GM21528 (cell line): ENCODE data around the gene CYP4F11.
"Not testable (repeated sequence)": the region's sequence is repeated elsewhere in the genome, so short reads cannot be mapped to it uniquely, and the experiment has no call there.

Experiments
- ATAC-seq: cut with Tn5 transposase; IDR thresholded peaks from one replicate; pipeline ENCODE4 v1.9.1; 2021; ENCODE audit warnings: mild to moderate bottlenecking, moderate library complexity; ENCODE audit not compliant: unreplicated experiment, low FRiP score

The CYP4F11 gene

DNA sequence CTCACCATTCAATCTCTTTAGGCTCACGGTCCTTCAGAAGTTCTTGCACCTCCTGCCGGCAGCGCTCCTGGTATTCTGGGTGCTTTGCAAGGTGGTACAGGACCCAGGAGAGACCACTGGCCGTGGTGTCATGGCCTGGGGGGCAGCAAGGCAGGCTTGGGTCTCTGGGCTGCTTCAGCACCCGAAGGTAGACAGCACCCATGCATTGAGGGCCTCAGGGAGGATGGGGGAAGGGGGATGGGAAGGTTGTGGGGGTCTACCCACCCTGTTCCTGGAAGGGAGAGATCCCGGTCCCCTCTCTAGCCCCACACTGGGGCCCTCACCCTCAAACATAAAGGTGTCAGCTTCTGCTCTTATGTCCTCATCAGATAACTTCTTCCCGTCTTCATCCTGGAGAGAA lies 48.4 kb downstream of the CYP4F11 start:
- no peak for ATAC-seq

DNA sequence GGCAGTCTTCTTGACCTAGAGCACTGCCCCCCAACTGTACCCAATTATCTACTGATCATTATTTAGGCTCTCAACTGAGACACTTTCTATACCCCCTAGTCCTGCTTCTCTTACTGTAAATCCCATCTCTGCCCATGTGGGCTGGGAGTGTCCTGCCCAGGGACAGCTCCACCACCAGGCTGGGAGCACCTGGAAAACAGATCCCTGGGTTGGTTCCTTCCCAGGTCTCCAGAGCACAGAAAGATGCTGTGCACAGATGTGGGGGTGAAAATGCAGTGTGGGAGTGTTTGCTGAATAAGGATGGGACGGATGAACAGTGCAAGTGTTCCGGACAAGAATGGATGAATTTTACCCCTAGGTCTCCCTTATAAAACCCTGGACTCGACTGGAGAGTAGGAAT lies 49.2 kb downstream of the CYP4F11 start:
- ATAC-seq, result no peak

DNA sequence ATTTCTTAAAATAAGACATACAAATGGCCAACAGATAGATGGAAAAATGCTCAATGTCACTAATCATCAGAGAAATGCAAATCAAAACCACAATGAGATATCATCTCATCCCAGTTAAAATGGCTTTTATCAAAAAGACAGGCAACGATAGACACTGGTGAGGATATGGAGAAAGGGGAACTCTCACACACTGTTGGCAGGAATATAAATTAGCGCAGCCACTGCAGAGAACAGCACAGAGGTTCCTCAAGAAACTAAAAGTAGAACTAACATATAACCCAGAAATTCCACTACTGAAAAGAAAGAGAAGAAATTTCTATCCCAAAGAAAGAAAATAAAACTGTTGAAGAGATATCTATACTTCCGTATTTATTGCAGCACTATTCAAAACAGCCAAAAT lies 51.0 kb downstream of the CYP4F11 start:
- not testable (repeated sequence) for ATAC-seq

DNA sequence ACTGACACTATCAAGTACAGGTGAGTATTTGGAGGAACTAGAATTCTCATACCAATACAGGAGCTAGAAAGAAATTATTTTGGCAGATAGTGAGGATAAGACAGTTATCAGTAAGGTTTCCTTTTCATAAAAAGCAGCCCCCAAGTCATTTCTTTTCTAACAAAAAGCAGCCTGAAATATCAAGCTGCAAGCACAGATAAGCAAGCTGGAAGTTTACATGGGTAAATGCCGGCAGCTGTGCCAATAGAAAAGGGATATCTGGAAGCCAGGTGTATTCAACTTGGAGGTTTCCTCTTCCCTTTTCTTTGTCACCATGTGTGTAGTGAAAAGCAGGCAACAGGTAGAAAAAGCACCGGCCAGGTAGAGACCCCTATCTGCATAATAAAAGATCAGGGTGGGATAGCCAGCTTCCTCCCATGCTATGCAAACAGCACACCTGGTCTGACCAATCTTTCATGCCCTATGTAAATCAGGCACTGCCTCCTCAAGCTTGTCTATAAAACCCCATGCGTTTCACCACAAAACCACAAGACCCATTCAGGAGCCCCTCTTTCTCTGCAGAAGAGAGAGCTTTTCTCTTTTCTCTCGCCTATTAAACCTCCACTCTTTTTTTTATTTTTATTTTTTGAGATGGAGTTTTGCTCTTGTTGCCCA lies 59.4 kb downstream of the CYP4F11 start:
- no peak for ATAC-seq

DNA sequence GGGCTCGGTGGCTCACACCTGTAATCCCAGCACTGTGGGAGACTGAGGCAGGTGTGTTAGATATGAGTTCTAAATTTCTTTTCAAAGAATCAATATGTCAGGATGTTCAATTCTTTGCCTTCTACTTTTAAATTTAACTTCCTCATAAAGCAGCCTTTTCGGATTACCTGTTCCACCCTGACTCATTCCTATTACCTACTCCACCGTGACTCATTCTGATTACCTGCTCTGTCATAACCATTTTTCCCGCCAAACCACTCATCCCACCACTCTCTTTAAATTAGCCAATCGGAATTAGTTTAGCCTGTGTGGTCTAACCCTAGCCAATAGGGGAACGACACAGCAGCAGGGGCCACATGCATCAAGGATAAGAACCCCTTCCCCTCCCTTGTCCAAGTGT lies 60.6 kb downstream of the CYP4F11 start:
- not testable (repeated sequence) for ATAC-seq

DNA sequence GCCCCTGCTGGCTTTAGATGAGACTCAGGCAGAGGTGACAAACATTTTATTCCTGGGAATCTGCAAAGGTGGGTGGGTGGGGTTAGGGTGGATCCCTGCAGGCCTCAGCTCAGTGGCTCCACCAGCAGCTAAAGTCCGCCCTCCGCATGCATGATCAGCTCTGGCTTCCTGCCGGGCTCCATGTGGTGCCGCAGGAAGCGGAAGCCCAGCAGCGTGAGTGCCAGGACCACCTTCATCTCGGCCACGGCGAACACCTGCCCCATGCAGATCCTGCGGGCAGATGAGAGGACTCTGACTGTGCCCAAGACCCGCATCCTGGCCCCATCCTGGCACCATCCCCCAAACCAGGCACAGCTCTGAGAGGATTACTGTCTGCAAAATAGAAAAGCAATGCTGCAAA lies 62.8 kb downstream of the CYP4F11 start:
- ATAC-seq, result no peak

DNA sequence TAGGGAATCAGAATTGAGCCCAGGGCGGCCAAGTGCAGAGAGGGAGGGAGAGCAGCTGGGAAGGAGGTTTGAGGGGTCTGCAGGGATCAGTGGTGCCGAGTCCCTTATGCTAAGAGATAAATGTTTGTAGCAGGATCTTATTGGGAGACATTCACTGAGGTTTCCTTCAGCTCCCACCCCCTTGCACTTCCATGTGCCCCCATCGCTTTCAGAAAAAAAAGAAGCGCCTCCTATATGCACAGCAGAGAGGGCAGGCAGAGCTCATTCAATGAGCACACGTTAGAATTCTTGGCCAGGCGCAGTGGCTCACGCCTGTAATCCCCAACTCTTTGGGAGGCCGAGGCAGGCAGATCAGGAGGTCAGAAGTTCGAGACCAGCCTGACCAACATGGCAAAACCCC lies 64.5 kb downstream of the CYP4F11 start:
- no peak for ATAC-seq

DNA sequence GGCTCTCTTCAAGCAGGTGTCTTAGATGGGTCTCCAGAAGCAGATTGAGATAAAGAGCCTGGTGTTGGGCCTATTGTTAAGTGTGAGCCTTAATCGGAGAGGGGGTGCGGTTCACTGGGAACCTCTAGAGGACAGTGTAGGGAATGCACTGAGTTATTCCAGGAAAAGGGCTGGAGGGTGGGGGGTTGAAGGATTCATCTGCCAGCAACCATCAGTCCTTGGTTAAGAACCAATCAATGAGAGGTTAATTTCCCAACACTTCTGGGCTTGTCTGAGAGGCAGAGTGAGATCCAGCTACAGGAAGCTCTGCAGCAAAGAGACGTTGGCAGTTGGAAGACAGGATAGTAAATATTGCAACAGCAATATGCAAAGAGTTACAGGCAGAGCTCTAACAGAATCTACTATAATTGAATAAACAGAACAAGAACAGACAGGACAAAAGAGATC lies 65.2 kb downstream of the CYP4F11 start:
- no peak for ATAC-seq

DNA sequence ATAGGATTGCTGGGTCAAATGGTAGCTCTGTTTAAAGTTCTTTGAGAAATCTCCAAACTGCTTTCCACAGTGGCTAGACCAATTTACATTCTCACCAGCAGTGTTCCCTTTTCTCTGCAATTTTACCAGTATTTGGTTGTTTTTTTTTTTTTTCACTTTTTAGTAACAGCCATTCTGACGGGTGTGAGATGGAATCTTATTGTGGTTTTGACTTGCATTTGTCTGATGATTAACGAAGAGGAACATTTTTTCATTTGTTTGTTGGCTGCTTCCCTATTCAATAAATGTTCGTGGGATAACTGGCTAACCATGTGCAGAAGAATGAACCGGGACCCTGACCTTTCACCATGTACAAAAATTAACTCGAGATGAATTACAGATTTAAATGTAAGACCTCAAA lies 67.7 kb downstream of the CYP4F11 start:
- ATAC-seq, result no peak

DNA sequence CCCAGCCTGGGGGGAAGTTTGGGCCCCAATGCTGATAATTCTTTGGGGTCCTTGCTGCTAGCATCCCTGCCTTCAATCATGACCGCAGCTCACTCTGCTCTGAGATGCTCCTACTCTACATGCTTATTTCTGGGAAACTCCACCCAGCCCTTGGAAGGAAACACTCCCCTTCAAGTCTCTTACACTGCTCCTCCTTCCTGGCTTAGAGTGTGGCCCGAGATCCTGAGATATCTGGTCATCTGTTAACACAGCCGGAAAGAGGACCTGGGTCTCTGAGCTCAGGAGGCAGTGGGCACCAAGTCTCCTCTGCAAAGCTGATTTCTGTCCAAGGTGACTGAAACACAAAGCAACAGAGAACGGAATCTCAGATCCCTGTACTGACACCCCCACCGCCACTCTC lies 69.5 kb downstream of the CYP4F11 start:
- ATAC-seq, result no peak

DNA sequence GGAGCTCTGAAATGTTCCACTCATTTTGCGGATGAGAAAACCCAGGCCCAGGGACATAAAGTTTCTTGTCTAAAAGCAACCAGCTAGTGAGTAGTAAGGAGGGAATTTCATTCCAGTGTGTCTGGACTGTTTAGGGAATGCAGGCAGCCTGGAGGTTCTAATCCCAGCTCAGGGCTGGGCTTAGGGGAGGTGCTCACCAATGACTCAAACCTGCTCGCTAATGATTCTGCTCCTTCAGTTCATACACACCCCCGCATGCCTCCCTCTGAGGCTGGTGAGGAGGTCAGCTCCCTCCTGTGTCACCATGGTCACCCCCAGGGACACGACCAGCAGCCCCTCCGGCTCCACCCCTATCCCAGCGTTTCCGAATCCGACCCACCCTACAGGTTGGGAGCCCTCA lies 71.1 kb downstream of the CYP4F11 start:
- no peak for ATAC-seq

DNA sequence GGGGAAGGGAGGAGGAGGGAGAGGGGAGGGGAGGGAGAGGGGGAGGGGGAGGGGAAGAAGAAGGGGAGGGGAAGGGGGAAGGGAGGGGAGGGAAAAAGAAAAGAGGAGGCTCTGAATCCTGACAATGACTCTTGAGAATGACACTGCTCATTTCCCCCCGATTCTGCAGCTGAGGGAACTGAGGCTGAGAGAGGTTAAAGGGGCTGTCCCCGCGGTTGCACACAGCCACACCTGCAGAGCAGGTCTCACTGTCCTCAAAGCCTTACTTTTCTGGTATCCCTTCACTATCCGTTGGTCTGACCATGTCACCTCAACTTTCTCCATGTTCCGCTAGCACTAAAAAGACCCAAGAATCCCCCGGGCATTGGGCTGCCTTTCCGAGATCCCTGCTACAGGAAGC lies 71.9 kb downstream of the CYP4F11 start:
- no peak for ATAC-seq
